H1 (cell line): ENCODE results near the gene PIK3R1. TPM values are rescaled to one million over a fixed set of nuclear protein-coding genes. Genes with fewer than 3 reads are reported as not detected.

Experiments
- ATF2 ChIP-seq: IDR thresholded peaks from 2 replicates; pipeline ENCODE4 v1.6.1; 2012; ENCODE audit warnings: low read length, inconsistent platforms
- CEBPB ChIP-seq: IDR thresholded peaks from 2 replicates; pipeline ENCODE4 v1.6.1; 2012; ENCODE audit warnings: low read depth, low read length
- CTCF ChIP-seq, 3 experiments: IDR thresholded peaks; 1 replicate in 2 of 3; 2 replicates in 1 of 3; pipeline versions ENCODE4 v1.5.1 to v1.6.1; 2011; ENCODE audit warnings: low read length in 3 of 3, mild to moderate bottlenecking in 3 of 3, inconsistent platforms in 2 of 3, low read depth in 1 of 3, moderate library complexity in 1 of 3; ENCODE audit not compliant: insufficient read depth in 1 of 3; ENCODE audit errors: control extremely low read depth in 1 of 3
- KDM5A ChIP-seq: fragments of 200-600 bp; IDR thresholded peaks from 2 replicates; pipeline ENCODE4 v1.7.1; 2012; ENCODE audit warnings: mild to moderate bottlenecking, low read length, inconsistent platforms, mixed read lengths
- POLR2AphosphoS5 ChIP-seq: IDR thresholded peaks from 2 replicates; pipeline ENCODE4 v1.6.1; 2011; ENCODE audit warnings: low read depth, low read length
- SIRT6 ChIP-seq: IDR thresholded peaks from one replicate; pipeline ENCODE4 v1.7.1; 2012; ENCODE audit warnings: low read length, inconsistent platforms
- TAF7 ChIP-seq: optimal IDR thresholded peaks from 2 replicates; pipeline ENCODE3; 2011; ENCODE audit warnings: low read depth, mild to moderate bottlenecking, inconsistent platforms, low read length, moderate library complexity, borderline replicate concordance
- polyA plus RNA-seq, 7 experiments: library from polyadenylated mRNA; depleted of rRNA in 3 of 7; stranded (reverse) in 5 of 7; unstranded in 2 of 7; fragments of >200 nt in 5 of 7; fragments of 200-250 nt in 2 of 7; gene quantifications; 1 replicate in 5 of 7; 2 replicates in 1 of 7; 4 replicates in 1 of 7; pipeline versions ENCODE4 v1.2.1 to v1.2.3, GENCODE V29; 2011 to 2013; ENCODE audit warnings: missing spikeins in 2 of 7, mixed read lengths in 2 of 7
- total RNA-seq: library from RNA; stranded (reverse); fragmentation: NEBNext Ultra II Directional; extraction: Animal tissue kit (Norgen Biotek cat#: 25700); gene quantifications from 2 replicates; pipeline ENCODE4 v1.2.1, GENCODE V29; 2021

PIK3R1 gene
- total and polyA plus RNA-seq, 2 of the 8 experiments (the other 6 are each of a cell fraction or from before 2014, with no cell fraction given): 2.3 to 13.7 TPM

GRCh38 chr5:68269820-68270219, 54.3 kb downstream of the PIK3R1 start (continued):
- TF ChIP-seq ATF2 (no peak), KDM5A (no peak), CEBPB (no peak), CTCF (IDR thresholded peaks at IDR 0.05; ENCODE audit: control extremely low read depth in 1 of 3, insufficient read depth in 1 of 3, low read depth in 1 of 3, low read length in 3 of 3) (no peak), POLR2AphosphoS5 (no peak), TAF7 (no peak), SIRT6 (no peak)
